A549 (cell line): Measurements from ENCODE around the gene SLCO4A1. TPM values are rescaled to one million over a fixed set of nuclear protein-coding genes. Genes with fewer than 3 reads are reported as not detected.

Experiments
- ATAC-seq, 2 experiments: fragments of 200-7000 bp in 1 of 2; fragments of >200 bp in 1 of 2; cut with Nextera tagmentation in 1 of 2; cut with Tn5 transposase in 1 of 2; 3 replicates each; pipeline versions ENCODE4 v1.8.0 to v1.9.1; 2018 to 2020; ENCODE audit warnings: mild to moderate bottlenecking in 1 of 2, moderate library complexity in 1 of 2
- CTCF ChIA-PET: fragments of 300-600 bp; sonication (Branson Sonifier 250); formaldehyde crosslinking; extraction: SDS; loops from one replicate; lab custom pipeline; 2021; ENCODE audit warnings: antibody characterized with exemption, inconsistent platforms; lab: Yijun Ruan, JAX
- POLR2A ChIA-PET: fragments of 350-600 bp; formaldehyde crosslinking; extraction: SDS; loops from one replicate; lab custom pipeline; 2021; ENCODE audit warnings: antibody characterized with exemption, inconsistent platforms; lab: Yijun Ruan, JAX
- DNase-seq, 2 experiments: peaks; one replicate each; pipeline versions ENCODE4 v3.0.0 to v3.0.0-alpha.2; 2011 to 2016; ENCODE audit warnings: low read depth in 1 of 2, low spot score in 1 of 2
- FAIRE-seq: peaks from 2 replicates; lab custom pipeline; 2011; peaks lifted over from hg19 to GRCh38; lab: Jason Lieb, UNC
- H3K27ac ChIP-seq, 2 experiments: fragments of >200 bp; sonication (Bioruptor Twin); formaldehyde crosslinking; 3 replicates each; pipeline ENCODE4 v1.5.1; 2016 to 2017
- H3K4me1 ChIP-seq: fragments of >200 bp; sonication (Bioruptor Twin); formaldehyde crosslinking; 3 replicates; pipeline ENCODE4 v1.6.1; 2016
- H3K4me2 ChIP-seq: fragments of >200 bp; sonication (Bioruptor Twin); formaldehyde crosslinking; 3 replicates; pipeline ENCODE4 v1.6.1; 2016
- H3K4me3 ChIP-seq: fragments of >200 bp; sonication (Bioruptor Twin); formaldehyde crosslinking; 3 replicates; pipeline ENCODE4 v1.5.1; 2016
- H3K9me3 ChIP-seq: fragments of >200 bp; sonication (Bioruptor Twin); formaldehyde crosslinking; 3 replicates; pipeline ENCODE4 v1.6.1; 2016
- CHD4 ChIP-seq: fragments of 200-600 bp; sonication (generic); IDR thresholded peaks from 2 replicates; pipeline ENCODE4 v1.6.1; 2016; ENCODE audit warnings: antibody characterized with exemption, mild to moderate bottlenecking, borderline replicate concordance
- HES2 ChIP-seq: fragments of >200 bp; sonication (Bioruptor Twin); formaldehyde crosslinking; IDR thresholded peaks from 2 replicates; pipeline ENCODE4 v1.6.1; 2016
- HEYL ChIP-seq: fragments of 250-450 bp; sonication (Bioruptor Pico); IDR thresholded peaks from 2 replicates; pipeline ENCODE4 v1.8.0; 2021; ENCODE audit warnings: mild to moderate bottlenecking, moderate library complexity
- HOXB13 ChIP-seq: fragments of 250-450 bp; sonication (Bioruptor Pico); IDR thresholded peaks from 2 replicates; pipeline ENCODE4 v1.5.0; 2020; ENCODE audit warnings: low read depth, mild to moderate bottlenecking, moderate library complexity
- HOXB5 ChIP-seq: fragments of 250-450 bp; sonication (Bioruptor Pico); IDR thresholded peaks from 2 replicates; pipeline ENCODE4 v1.5.0; 2020; ENCODE audit warnings: mild to moderate bottlenecking, moderate library complexity
- KDM1A ChIP-seq: fragments of 200-600 bp; sonication (generic); IDR thresholded peaks from 2 replicates; pipeline ENCODE4 v1.6.1; 2016; ENCODE audit warnings: low read depth, mild to moderate bottlenecking
- PBX3 ChIP-seq: IDR thresholded peaks from 2 replicates; pipeline ENCODE4 v1.6.1; 2012
- POLR2AphosphoS2 ChIP-seq: conservative IDR thresholded peaks from 2 replicates; pipeline ENCODE4 v1.6.1; 2012; ENCODE audit warnings: low read length, improper control_type of control experiment, inconsistent platforms
- RNF2 ChIP-seq: fragments of 200-600 bp; sonication (generic); IDR thresholded peaks from 2 replicates; pipeline ENCODE4 v1.6.1; 2016; ENCODE audit warnings: low read depth, mild to moderate bottlenecking, antibody characterized with exemption, moderate library complexity, borderline replicate concordance
- ZSCAN20 ChIP-seq: fragments of 250-450 bp; sonication (Bioruptor Pico); IDR thresholded peaks from 2 replicates; pipeline ENCODE4 v1.8.0; 2022; ENCODE audit warnings: mild to moderate bottlenecking, moderate library complexity
- WGBS: methylation state at CpG from one replicate; pipeline ENCODE4 v1.1.6; 2017; ENCODE audit errors: missing lambda C conversion rate; 5-methylcytosine and 5-hydroxymethylcytosine counted together
- polyA plus RNA-seq, 4 experiments: library from polyadenylated mRNA; depleted of rRNA in 3 of 4; stranded (reverse); fragments of >200 nt; fragmentation: RNase III in 1 of 4; extraction: RNeasy Plus Mini Kit Qiagen cat#74134 plus additional on column Dnase treatment in 1 of 4; gene quantifications; 2 replicates in 3 of 4; 3 replicates in 1 of 4; pipeline ENCODE4 v1.2.3, GENCODE V29; 2011 to 2017
- TF ChIP-seq, protein P1 (sequence below): fragments of 150-350 bp; IDR thresholded peaks from 2 replicates; pipeline ENCODE4 v1.6.1; 2014; ENCODE audit warnings: low read depth, mild to moderate bottlenecking, low read length
- TF ChIP-seq, protein P2 (sequence below): fragments of 250-450 bp; sonication (Bioruptor Pico); IDR thresholded peaks from 2 replicates; pipeline ENCODE4 v1.5.0; 2021; ENCODE audit warnings: mild to moderate bottlenecking, moderate library complexity, borderline replicate concordance

The SLCO4A1 gene
- polyA plus RNA-seq, 2 of the 4 experiments (the other 2 are of a cell fraction) = 1.3 to 11.2 TPM

DNA sequence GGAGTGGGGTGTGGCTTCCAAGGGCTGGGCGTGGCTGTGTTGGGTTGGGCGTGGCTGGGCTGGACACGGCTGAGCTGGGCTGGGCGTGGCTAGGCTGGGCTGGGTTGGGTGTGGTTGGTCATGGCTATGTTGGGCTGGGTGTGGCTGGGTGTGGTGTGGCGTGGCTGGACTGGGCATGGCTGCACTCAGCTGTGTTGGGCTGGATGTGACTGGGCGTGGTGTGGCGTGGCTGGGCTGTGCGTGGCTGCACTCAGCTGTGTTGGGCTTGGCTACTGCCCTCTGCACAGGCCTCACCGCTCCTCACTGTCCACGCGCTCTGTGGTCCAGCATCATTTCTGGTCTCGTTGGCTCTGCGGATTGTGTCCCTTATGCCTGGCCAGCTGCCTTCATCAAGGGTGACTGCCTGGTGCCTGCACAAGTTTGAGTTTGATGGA is 43.5 kb upstream of the SLCO4A1 start (continued):
- TF ChIP-seq HES2 = no peak
- TF ChIP-seq, protein P1, sequence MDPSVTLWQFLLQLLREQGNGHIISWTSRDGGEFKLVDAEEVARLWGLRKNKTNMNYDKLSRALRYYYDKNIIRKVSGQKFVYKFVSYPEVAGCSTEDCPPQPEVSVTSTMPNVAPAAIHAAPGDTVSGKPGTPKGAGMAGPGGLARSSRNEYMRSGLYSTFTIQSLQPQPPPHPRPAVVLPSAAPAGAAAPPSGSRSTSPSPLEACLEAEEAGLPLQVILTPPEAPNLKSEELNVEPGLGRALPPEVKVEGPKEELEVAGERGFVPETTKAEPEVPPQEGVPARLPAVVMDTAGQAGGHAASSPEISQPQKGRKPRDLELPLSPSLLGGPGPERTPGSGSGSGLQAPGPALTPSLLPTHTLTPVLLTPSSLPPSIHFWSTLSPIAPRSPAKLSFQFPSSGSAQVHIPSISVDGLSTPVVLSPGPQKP = no peak
- TF ChIP-seq PBX3 = no peak
- TF ChIP-seq HOXB13 = no peak

DNA sequence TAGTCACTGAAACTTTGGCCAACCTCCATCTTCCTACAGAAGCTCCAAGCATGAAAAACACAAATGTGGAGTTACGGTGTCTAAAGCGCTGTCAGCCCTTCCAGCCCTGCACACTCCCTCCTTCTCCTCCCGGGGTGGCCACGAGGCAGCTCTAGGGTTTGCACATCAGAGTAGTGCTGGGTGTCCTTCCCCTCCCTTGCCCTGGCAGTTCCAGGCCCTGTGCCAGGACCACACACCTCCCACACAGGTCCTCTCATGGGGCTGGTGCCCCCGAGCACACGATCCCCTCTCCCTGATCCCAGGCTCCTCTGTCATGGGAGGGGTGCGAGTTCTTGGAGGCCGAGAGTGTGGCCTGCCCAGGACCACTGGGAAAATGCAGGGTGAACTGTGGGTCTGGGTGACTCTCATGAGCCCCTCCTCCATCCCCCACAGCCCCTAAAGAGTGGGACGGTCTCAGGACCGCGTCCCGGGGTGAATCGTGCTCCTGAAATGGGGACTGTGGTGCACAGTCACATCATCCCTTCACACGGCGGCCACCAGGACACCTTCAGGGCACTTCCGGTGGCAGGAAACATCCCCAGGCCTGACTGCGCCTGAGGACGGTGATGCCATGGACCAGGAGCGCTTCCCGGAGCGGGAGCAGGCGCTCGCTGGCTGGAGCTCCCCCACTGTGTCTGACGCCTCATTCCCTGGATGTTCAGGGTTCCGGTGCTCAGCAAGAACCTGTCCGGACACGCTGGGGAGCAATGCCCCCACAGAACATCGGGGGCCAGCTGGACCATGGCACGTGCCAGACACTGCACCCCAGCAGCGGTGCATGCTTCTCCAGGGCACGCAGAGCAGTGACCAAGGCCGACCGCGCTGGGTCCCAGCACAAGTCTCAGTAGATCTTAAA is 42.8 kb upstream of the SLCO4A1 start:
- POLR2A ChIA-PET = no interaction called here
- Histone ChIP-seq H3K9me3 (no peaks in the 10 kb centered on the region), H3K4me3 (no peak overlapping the region), H3K4me1 (peaks cover 17% of the 10 kb centered on the region; the same call in 2 of the 3 replicates), H3K27ac (no peak overlapping the region), H3K4me2 (no peak overlapping the region; the same call in 2 of the 3 replicates)
- FAIRE-seq (no peak), ATAC-seq (no peak), DNase-seq (no peak)
- TF ChIP-seq KDM1A (no peak), RNF2 (no peak), ZSCAN20 (CRISPR knock-in tag) (no peak), HEYL (CRISPR knock-in tag) (no peak)
- TF ChIP-seq, protein P1 = no peak
- 90% methylated on average over 23 of the region's 34 CpGs for WGBS
- CTCF ChIA-PET = interaction anchor here (0.5 to 3.7 kb wide), 5 partner anchors 9 to 127 kb away, joined by 3 to 14 read pairs (median 4); no protein-coding TSS in a partner anchor

DNA sequence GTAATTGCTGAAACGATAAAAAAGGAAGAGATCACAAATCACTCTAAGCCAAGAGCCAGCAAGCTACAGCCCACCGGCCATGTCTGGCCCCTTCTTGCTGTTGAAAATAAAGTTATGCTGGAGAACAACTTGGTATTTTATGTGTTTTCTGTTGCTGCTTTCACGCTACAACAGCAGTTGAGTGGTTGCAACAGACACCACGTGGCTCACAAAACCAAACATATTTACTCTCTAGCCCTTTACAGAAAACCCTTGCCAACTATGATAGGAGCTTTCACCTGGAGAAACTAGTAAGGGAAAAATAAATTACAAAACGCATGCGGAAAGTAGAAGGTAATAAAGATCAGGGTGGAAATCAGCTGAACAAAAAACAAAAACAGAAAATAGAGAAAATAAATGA is 41.1 kb upstream of the SLCO4A1 start:
- Histone ChIP-seq H3K4me3 (no peak overlapping the region), H3K4me1 (peaks cover 10% of the 10 kb centered on the region; the same call in 2 of the 3 replicates), H3K9me3 (no peaks in the 10 kb centered on the region), H3K4me2 (no peak overlapping the region), H3K27ac (no peak overlapping the region)
- FAIRE-seq (no peak), ATAC-seq (no peak)
- TF ChIP-seq HOXB13 (no peak), CHD4 (no peak), HOXB5 (CRISPR knock-in tag) (no peak), POLR2AphosphoS2 (no peak)
- TF ChIP-seq, protein P2, sequence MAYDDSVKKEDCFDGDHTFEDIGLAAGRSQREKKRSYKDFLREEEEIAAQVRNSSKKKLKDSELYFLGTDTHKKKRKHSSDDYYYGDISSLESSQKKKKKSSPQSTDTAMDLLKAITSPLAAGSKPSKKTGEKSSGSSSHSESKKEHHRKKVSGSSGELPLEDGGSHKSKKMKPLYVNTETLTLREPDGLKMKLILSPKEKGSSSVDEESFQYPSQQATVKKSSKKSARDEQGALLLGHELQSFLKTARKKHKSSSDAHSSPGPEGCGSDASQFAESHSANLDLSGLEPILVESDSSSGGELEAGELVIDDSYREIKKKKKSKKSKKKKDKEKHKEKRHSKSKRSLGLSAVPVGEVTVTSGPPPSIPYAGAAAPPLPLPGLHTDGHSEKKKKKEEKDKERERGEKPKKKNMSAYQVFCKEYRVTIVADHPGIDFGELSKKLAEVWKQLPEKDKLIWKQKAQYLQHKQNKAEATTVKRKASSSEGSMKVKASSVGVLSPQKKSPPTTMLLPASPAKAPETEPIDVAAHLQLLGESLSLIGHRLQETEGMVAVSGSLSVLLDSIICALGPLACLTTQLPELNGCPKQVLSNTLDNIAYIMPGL (CRISPR knock-in tag) = no peak
- TF ChIP-seq, all 56 proteins: peak for 0
- POLR2A ChIA-PET = no interaction called here
- no peak for DNase-seq
- CTCF ChIA-PET = interaction anchor here (1.0 to 2.1 kb wide), 5 partner anchors 9 to 191 kb away, joined by 3 to 8 read pairs (median 4); no protein-coding TSS in a partner anchor
- WGBS = 67% methylated on average over 6 of the region's 6 CpGs
